ENCODE results near the gene ATP6V0A1.

DNA sequence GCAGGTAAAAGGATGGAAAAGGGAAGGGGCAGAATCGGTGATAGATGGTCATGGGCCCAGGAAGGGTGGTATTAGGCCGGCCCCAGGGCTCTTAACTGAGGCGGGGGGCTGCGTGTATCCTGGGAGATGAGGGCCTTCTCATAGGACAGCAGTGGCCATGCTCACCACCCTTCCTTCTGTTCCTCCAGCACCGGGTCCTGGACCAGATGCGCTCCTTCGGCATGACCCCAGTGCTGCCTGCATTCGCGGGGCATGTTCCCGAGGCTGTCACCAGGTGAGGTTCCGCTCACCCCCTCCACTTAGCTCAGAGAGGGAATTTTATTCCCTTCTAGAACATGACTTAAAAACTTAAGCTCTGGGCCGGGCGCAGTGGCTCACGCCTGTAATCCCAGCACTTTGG lies 79.8 kb downstream of the ATP6V0A1 start:
- TF ChIP-seq, protein P1, sequence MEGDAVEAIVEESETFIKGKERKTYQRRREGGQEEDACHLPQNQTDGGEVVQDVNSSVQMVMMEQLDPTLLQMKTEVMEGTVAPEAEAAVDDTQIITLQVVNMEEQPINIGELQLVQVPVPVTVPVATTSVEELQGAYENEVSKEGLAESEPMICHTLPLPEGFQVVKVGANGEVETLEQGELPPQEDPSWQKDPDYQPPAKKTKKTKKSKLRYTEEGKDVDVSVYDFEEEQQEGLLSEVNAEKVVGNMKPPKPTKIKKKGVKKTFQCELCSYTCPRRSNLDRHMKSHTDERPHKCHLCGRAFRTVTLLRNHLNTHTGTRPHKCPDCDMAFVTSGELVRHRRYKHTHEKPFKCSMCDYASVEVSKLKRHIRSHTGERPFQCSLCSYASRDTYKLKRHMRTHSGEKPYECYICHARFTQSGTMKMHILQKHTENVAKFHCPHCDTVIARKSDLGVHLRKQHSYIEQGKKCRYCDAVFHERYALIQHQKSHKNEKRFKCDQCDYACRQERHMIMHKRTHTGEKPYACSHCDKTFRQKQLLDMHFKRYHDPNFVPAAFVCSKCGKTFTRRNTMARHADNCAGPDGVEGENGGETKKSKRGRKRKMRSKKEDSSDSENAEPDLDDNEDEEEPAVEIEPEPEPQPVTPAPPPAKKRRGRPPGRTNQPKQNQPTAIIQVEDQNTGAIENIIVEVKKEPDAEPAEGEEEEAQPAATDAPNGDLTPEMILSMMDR (IDR thresholded peaks at IDR 0.05) = no peak
- no peak for TF ChIP-seq POLR2A (IDR thresholded peaks at IDR 0.05)
